CD1c-positive myeloid dendritic cell (primary cell): ENCODE results near the gene ASAP2.

Experiments used
- DNase-seq: peaks from one replicate; pipeline ENCODE4 v3.0.0-alpha.2; 2016; ENCODE audit errors: extremely low spot score

ASAP2 gene

GRCh38 chr2:9205963-9206948 is at the start of gene ASAP2:
Gene ASAP2 (plus strand): TSS chr2:9206812. CDS start chr2:9207105, 293 bp downstream.
- DNase-seq: peak; percentile 69

GRCh38 chr2:9158786-9159779 is 47.5 kb upstream of the ASAP2 start:
- DNase-seq: no peak

GRCh38 chr2:9160732-9161131 is 45.9 kb upstream of the ASAP2 start:
- DNase-seq: no peak

- DNase-seq: no peak
Measured at GRCh38 chr2:9162841-9163240, 43.8 kb upstream of the ASAP2 start.

- DNase-seq: no peak
Measured at GRCh38 chr2:9163306-9164111, 43.1 kb upstream of the ASAP2 start.

- DNase-seq: no peak
Measured at GRCh38 chr2:9164112-9164608, 42.5 kb upstream of the ASAP2 start.

GRCh38 chr2:9165625-9166024 is 41.0 kb upstream of the ASAP2 start:
- DNase-seq: no peak

GRCh38 chr2:9166579-9167377 is 39.8 kb upstream of the ASAP2 start:
- peak; percentile 47 for DNase-seq

- DNase-seq: peak; percentile 38
Measured at GRCh38 chr2:9167718-9168657, 38.6 kb upstream of the ASAP2 start.

- peak; percentile 85 for DNase-seq
Measured at GRCh38 chr2:9168821-9169221, 37.8 kb upstream of the ASAP2 start.

- DNase-seq: peak; percentile 83
Measured at GRCh38 chr2:9169349-9170107, 37.1 kb upstream of the ASAP2 start.

- peak; percentile 78 for DNase-seq
Measured at GRCh38 chr2:9170458-9171130, 36.0 kb upstream of the ASAP2 start.

- peak; percentile 63 for DNase-seq
Measured at GRCh38 chr2:9174771-9175437, 31.7 kb upstream of the ASAP2 start.

GRCh38 chr2:9178110-9178903 is 28.3 kb upstream of the ASAP2 start:
- DNase-seq: peak; percentile 38

- no peak for DNase-seq
Measured at GRCh38 chr2:9178904-9179571, 27.6 kb upstream of the ASAP2 start.
